HepG2 (cell line): Measurements from ENCODE around the gene CBLN3. TPM values are rescaled to one million over a fixed set of nuclear protein-coding genes. Genes with fewer than 3 reads are reported as not detected.

Experiments used
- CERS6 ChIP-seq: sonication (generic); formaldehyde crosslinking; IDR thresholded peaks from 2 replicates; pipeline ENCODE4 v1.5.0; 2020; ENCODE audit warnings: missing genetic modification reagents
- ESRRA ChIP-seq: sonication (generic); formaldehyde crosslinking; IDR thresholded peaks from 2 replicates; pipeline ENCODE4 v1.5.1; 2020; ENCODE audit warnings: mild to moderate bottlenecking, low read depth, missing genetic modification reagents
- ETV6 ChIP-seq: sonication (generic); formaldehyde crosslinking; conservative IDR thresholded peaks from 2 replicates; pipeline ENCODE4 v1.4.0; 2020; ENCODE audit warnings: missing genetic modification reagents
- GATAD2A ChIP-seq: IDR thresholded peaks from 2 replicates; pipeline ENCODE4 v1.6.1; 2016
- JUNB ChIP-seq: sonication (generic); formaldehyde crosslinking; IDR thresholded peaks from 2 replicates; pipeline ENCODE4 v1.8.0; 2022; ENCODE audit warnings: missing genetic modification reagents, mild to moderate bottlenecking, borderline replicate concordance
- MTA3 ChIP-seq: sonication (generic); formaldehyde crosslinking; IDR thresholded peaks from 2 replicates; pipeline ENCODE4 v1.4.0; 2020; ENCODE audit warnings: missing genetic modification reagents
- MTF2 ChIP-seq: sonication (generic); formaldehyde crosslinking; IDR thresholded peaks from 2 replicates; pipeline ENCODE4 v1.5.0; 2020; ENCODE audit warnings: missing genetic modification reagents, borderline replicate concordance
- NFYC ChIP-seq: IDR thresholded peaks from 2 replicates; pipeline ENCODE4 v1.6.1; 2016; ENCODE audit warnings: missing genetic modification reagents, missing compliant biosample characterization
- PAF1 ChIP-seq: IDR thresholded peaks from 2 replicates; pipeline ENCODE4 v1.6.1; 2016; ENCODE audit warnings: missing genetic modification reagents, missing compliant biosample characterization
- PCBP2 ChIP-seq: fragments of 200-400 bp; formaldehyde crosslinking; optimal IDR thresholded peaks from 2 replicates; pipeline ENCODE3; 2018; ENCODE audit warnings: low read length, low read depth; ENCODE audit not compliant: poor library complexity, severe bottlenecking
- TFAP4 ChIP-seq: sonication (generic); IDR thresholded peaks from 2 replicates; pipeline ENCODE4 v1.6.1; 2016; ENCODE audit warnings: low read depth, borderline replicate concordance
- THAP7 ChIP-seq: sonication (generic); formaldehyde crosslinking; IDR thresholded peaks from 2 replicates; pipeline ENCODE4 v1.8.1; 2023; ENCODE audit warnings: mild to moderate bottlenecking, missing genetic modification reagents
- TOPORS ChIP-seq: sonication (generic); formaldehyde crosslinking; IDR thresholded peaks from 2 replicates; pipeline ENCODE4 v1.8.0; 2023; ENCODE audit warnings: mild to moderate bottlenecking, missing genetic modification reagents
- ZBTB21 ChIP-seq: sonication (generic); formaldehyde crosslinking; IDR thresholded peaks from 2 replicates; pipeline ENCODE4 v1.4.0; 2020; ENCODE audit warnings: missing genetic modification reagents
- ZNF224 ChIP-seq: sonication (generic); formaldehyde crosslinking; IDR thresholded peaks from 2 replicates; pipeline ENCODE4 v1.5.0; 2020; ENCODE audit warnings: mild to moderate bottlenecking, missing genetic modification reagents
- ZNF34 ChIP-seq: sonication (generic); formaldehyde crosslinking; IDR thresholded peaks from 2 replicates; pipeline ENCODE4 v1.4.0; 2020; ENCODE audit warnings: mild to moderate bottlenecking, missing genetic modification reagents, borderline replicate concordance
- ZNF496 ChIP-seq: sonication (generic); formaldehyde crosslinking; IDR thresholded peaks from 2 replicates; pipeline ENCODE4 v1.8.1; 2023; ENCODE audit warnings: mild to moderate bottlenecking, moderate library complexity, missing genetic modification reagents; ENCODE audit not compliant: insufficient replicate concordance
- ZNF501 ChIP-seq: sonication (generic); formaldehyde crosslinking; IDR thresholded peaks from 2 replicates; pipeline ENCODE4 v1.5.1; 2020; ENCODE audit warnings: mild to moderate bottlenecking, moderate library complexity, missing genetic modification reagents
- ZNF687 ChIP-seq: sonication (generic); formaldehyde crosslinking; IDR thresholded peaks from 2 replicates; pipeline ENCODE4 v1.5.1; 2020; ENCODE audit warnings: mild to moderate bottlenecking, missing genetic modification reagents, moderate library complexity
- ZNF713 ChIP-seq: sonication (generic); formaldehyde crosslinking; IDR thresholded peaks from 2 replicates; pipeline ENCODE4 v1.4.0; 2020; ENCODE audit warnings: mild to moderate bottlenecking, missing genetic modification reagents
- ZNF737 ChIP-seq: sonication (generic); formaldehyde crosslinking; IDR thresholded peaks from 2 replicates; pipeline ENCODE4 v1.5.0; 2020; ENCODE audit warnings: missing genetic modification reagents, mild to moderate bottlenecking, borderline replicate concordance
- ZNF747 ChIP-seq: sonication (generic); formaldehyde crosslinking; IDR thresholded peaks from 2 replicates; pipeline ENCODE4 v1.8.1; 2023; ENCODE audit warnings: missing genetic modification reagents, mild to moderate bottlenecking, borderline replicate concordance
- ZNF768 ChIP-seq: sonication (generic); formaldehyde crosslinking; IDR thresholded peaks from 2 replicates; pipeline ENCODE4 v1.4.0; 2020; ENCODE audit warnings: missing genetic modification reagents
- polyA plus RNA-seq, 8 experiments: library from polyadenylated mRNA; depleted of rRNA in 3 of 8; stranded (reverse) in 7 of 8; unstranded in 1 of 8; fragments of >200 nt; fragmentation: Illumina TruSeq in 4 of 8; extraction: Trizol in 4 of 8; gene quantifications; 2 replicates each; pipeline versions ENCODE4 v1.2.1 to v1.2.3, GENCODE V29; 2011 to 2016; ENCODE audit warnings: low read depth in 4 of 8, missing spikeins in 1 of 8, mixed read lengths in 1 of 8; ENCODE audit not compliant: insufficient read depth in 1 of 8
- total RNA-seq, 5 experiments: library from RNA; depleted of rRNA; stranded (reverse); fragments of >200 nt; fragmentation: Illumina TruSeq; extraction: Trizol; gene quantifications; 2 replicates each; pipeline ENCODE4 v1.2.3, GENCODE V29; 2016; ENCODE audit warnings: low read depth in 1 of 5

The CBLN3 gene
- total and polyA plus RNA-seq, 2 of the 13 experiments (the other 11 are each of a cell fraction or from before 2014, with no cell fraction given), result 0.66 to 0.98 TPM

GRCh38 chr14:24427537-24428508, 1.6 kb downstream of the CBLN3 start (continued):
- no peak for TF ChIP-seq CERS6 (CRISPR knock-in tag)
- no peak for TF ChIP-seq ZNF737 (CRISPR knock-in tag)
- TF ChIP-seq JUNB, result no peak
- 0 out of 2 replicates have a peak, but pooled peaks have one; percentile 49 for TF ChIP-seq ZNF713 (CRISPR knock-in tag)
- TF ChIP-seq ZNF687 (CRISPR knock-in tag), result peak; percentile 96
- no peak for TF ChIP-seq ZNF224
- peak; percentile 53; the same call in 1 of the 2 replicates for TF ChIP-seq TFAP4
- no peak for TF ChIP-seq ZBTB21 (CRISPR knock-in tag)
- peak; percentile 60; the same call in 1 of the 2 replicates for TF ChIP-seq ZNF768 (CRISPR knock-in tag)
- TF ChIP-seq TOPORS (CRISPR knock-in tag), result 0 out of 2 replicates have a peak, but pooled peaks have one; percentile 24
- TF ChIP-seq ZNF501 (CRISPR knock-in tag), result no peak
- no peak for TF ChIP-seq PAF1 (CRISPR knock-in tag)
- no peak for TF ChIP-seq THAP7
- no peak for TF ChIP-seq ZNF34 (CRISPR knock-in tag)
- TF ChIP-seq ZNF747 (CRISPR knock-in tag), result 0 out of 2 replicates have a peak, but pooled peaks have one; percentile 4
- TF ChIP-seq ZNF496 (CRISPR knock-in tag), result no peak
- TF ChIP-seq ESRRA (CRISPR knock-in tag), result no peak
- no peak for TF ChIP-seq PCBP2
- no peak for TF ChIP-seq NFYC (CRISPR knock-in tag)
- 0 out of 2 replicates have a peak, but pooled peaks have one; percentile 16 for TF ChIP-seq ETV6 (CRISPR knock-in tag)
- peak; percentile 19; the same call in 1 of the 2 replicates for TF ChIP-seq GATAD2A
- TF ChIP-seq MTA3 (CRISPR knock-in tag), result no peak
- TF ChIP-seq MTF2, result peak; percentile 18; the same call in 1 of the 2 replicates
